ENCODE data around the gene ZMPSTE24.

- no peak for TF ChIP-seq CTCF (conservative IDR thresholded peaks at IDR 0.05; ENCODE audit: low read depth, low read length)
- no peak for TF ChIP-seq POLR2A (IDR thresholded peaks at IDR 0.05; ENCODE audit: low read depth, low read length)
- TF ChIP-seq CEBPB (IDR thresholded peaks at IDR 0.05; ENCODE audit: low read depth, low read length): no peak
- no peak for TF ChIP-seq FOS (IDR thresholded peaks at IDR 0.05; ENCODE audit: low read depth, low read length)
- TF ChIP-seq RAD21 (IDR thresholded peaks at IDR 0.05; ENCODE audit: low read length): no peak
- TF ChIP-seq MAZ (IDR thresholded peaks at IDR 0.05; ENCODE audit: borderline replicate concordance, low read depth, low read length): no peak
These were observed 16.7 kb upstream of the ZMPSTE24 start for GRCh38 chr1:40241362-40241761.
